Kidney epithelial cell (primary cell): ENCODE results near the gene C1QC. TPM values are rescaled to one million over a fixed set of nuclear protein-coding genes. Genes with fewer than 3 reads are reported as not detected.

Experiments
- total RNA-seq: library from RNA; depleted of rRNA; stranded (reverse); fragments of >200 nt; gene quantifications from 2 replicates; pipeline ENCODE4 v1.2.3, GENCODE V29; 2015

Gene C1QC
- total RNA-seq, 1 donor from 2014 or later: 0.58 TPM

Other genes starting within 250 kb of the C1QC start
- gene ZBTB40, start 191.8 kb upstream of the C1QC start, total RNA-seq: 16.3 and 19.0 TPM in 2 replicates
- not detected in 2 replicates for gene EPHA8, start 80.1 kb upstream of the C1QC start, total RNA-seq
- 0.82 and 2.2 TPM in 2 replicates for gene C1QA, start 7.0 kb upstream of the C1QC start, total RNA-seq
- gene C1QB, start 9.6 kb downstream of the C1QC start, total RNA-seq: 2.8 and 4.6 TPM in 2 replicates
- gene EPHB2, start 67.2 kb downstream of the C1QC start, total RNA-seq: 111 and 143 TPM in 2 replicates